Coronary artery (tissue), 2 donors: Measurements from ENCODE around the gene NSRP1.

Source experiments
- DNase-seq: peaks from one replicate; pipeline ENCODE4 v3.0.0-alpha.2; 2017; ENCODE audit warnings: low spot score
- H3K27ac ChIP-seq, 2 donors: fragments of 200-600 bp; sonication (generic); one replicate each; pipeline ENCODE4 v1.5.1; 2016 to 2019
- H3K4me3 ChIP-seq: fragments of 200-600 bp; sonication (generic); 2 replicates; pipeline ENCODE4 v1.5.1; 2016; ENCODE audit warnings: mild to moderate bottlenecking, moderate library complexity
- CTCF ChIP-seq: fragments of 200-600 bp; sonication (generic); IDR thresholded peaks from one replicate; pipeline ENCODE4 v1.5.1; 2019; ENCODE audit warnings: antibody characterized with exemption

NSRP1 gene

GRCh38 chr17:30211371-30211770 lies 94.8 kb downstream of the NSRP1 start:
- Histone ChIP-seq H3K27ac (no peak overlapping the region), H3K4me3 (no peak overlapping the region)
- DNase-seq, result peak; percentile 19
- no peak for TF ChIP-seq CTCF

- H3K27ac ChIP-seq, result no peak overlapping the region
- no peak overlapping the region for H3K4me3 ChIP-seq
- peak; percentile 40 for DNase-seq
- no peak for TF ChIP-seq CTCF
These were observed 96.1 kb downstream of the NSRP1 start for GRCh38 chr17:30212750-30213149.

- Histone ChIP-seq H3K27ac (no peak overlapping the region), H3K4me3 (no peak overlapping the region)
- no peak for TF ChIP-seq CTCF
- DNase-seq, result peak; percentile 62
These were observed 100.4 kb downstream of the NSRP1 start for GRCh38 chr17:30217054-30217453.

- H3K4me3 ChIP-seq, result no peak overlapping the region
- no peak for TF ChIP-seq CTCF
- H3K27ac ChIP-seq, result no peak overlapping the region
- DNase-seq, result peak; percentile 50
These were observed 101.2 kb downstream of the NSRP1 start for GRCh38 chr17:30217746-30218245.

- no peak overlapping the region for H3K4me3 ChIP-seq
- no peak for TF ChIP-seq CTCF
- H3K27ac ChIP-seq, result no peak overlapping the region
- peak; percentile 17 for DNase-seq
These were observed 102.2 kb downstream of the NSRP1 start for GRCh38 chr17:30218799-30219198.

- peak; percentile 17 for DNase-seq
- Histone ChIP-seq H3K27ac (no peak overlapping the region), H3K4me3 (no peak overlapping the region)
- TF ChIP-seq CTCF, result no peak
These were observed 102.7 kb downstream of the NSRP1 start for GRCh38 chr17:30219315-30219714.

- DNase-seq, result no peak
- TF ChIP-seq CTCF, result no peak
- no peak overlapping the region for H3K4me3 ChIP-seq
- no peak overlapping the region for H3K27ac ChIP-seq
These were observed 103.2 kb downstream of the NSRP1 start for GRCh38 chr17:30219833-30220232.
